SJCRH30 (cell line): ENCODE data around the gene BLVRA. TPM values are rescaled to one million over a fixed set of nuclear protein-coding genes. Genes with fewer than 3 reads are reported as not detected.

Experiments used
- DNase-seq, 2 experiments: peaks; one replicate each; pipeline ENCODE4 v3.0.0-alpha.2; 2015 to 2020
- H3K27ac ChIP-seq: fragments of 250-450 bp; sonication (Bioruptor Pico); 2 replicates; pipeline ENCODE4 v1.5.1; 2020; ENCODE audit warnings: mild to moderate bottlenecking, moderate library complexity
- H3K27me3 ChIP-seq: fragments of 250-450 bp; sonication (Bioruptor Pico); 2 replicates; pipeline ENCODE4 v1.5.1; 2020; ENCODE audit warnings: mild to moderate bottlenecking, moderate library complexity
- H3K36me3 ChIP-seq: fragments of 250-450 bp; sonication (Bioruptor Pico); 2 replicates; pipeline ENCODE4 v1.5.1; 2020; ENCODE audit warnings: mild to moderate bottlenecking, moderate library complexity
- H3K4me1 ChIP-seq: fragments of 250-450 bp; sonication (Bioruptor Pico); 2 replicates; pipeline ENCODE4 v1.5.1; 2020; ENCODE audit warnings: mild to moderate bottlenecking, moderate library complexity
- H3K4me3 ChIP-seq: fragments of 250-450 bp; sonication (Bioruptor Pico); 2 replicates; pipeline ENCODE4 v1.5.1; 2020; ENCODE audit warnings: mild to moderate bottlenecking, moderate library complexity
- H3K9me3 ChIP-seq: fragments of 250-450 bp; sonication (Bioruptor Pico); replicated peaks from 2 replicates; pipeline ENCODE4 v1.5.1; 2020; ENCODE audit warnings: mild to moderate bottlenecking, moderate library complexity
- total RNA-seq: library from RNA; depleted of rRNA; stranded (reverse); fragments of >200 nt; shearing (Covaris generic); gene quantifications from 2 replicates; pipeline ENCODE4 v1.2.3, GENCODE V29; 2014

BLVRA gene
- total RNA-seq, 1 experiment from 2014 or later, result 42.8 TPM

GRCh38 chr7:43758822-43759683 is 573 bp downstream of the BLVRA start:
- H3K4me1 ChIP-seq, result peaks cover 12% of the 10 kb centered on the region
- no peaks in the 10 kb centered on the region for H3K36me3 ChIP-seq
- H3K27me3 ChIP-seq, result no peaks in the 10 kb centered on the region
- H3K27ac ChIP-seq, result peak overlapping the region; percentile 29; the same call in 1 of the 2 replicates
- peak; percentile 67 to 72 for DNase-seq
- H3K4me3 ChIP-seq, result peak overlapping the region; percentile 78
- H3K9me3 ChIP-seq, result no peaks in the 10 kb centered on the region

DNA sequence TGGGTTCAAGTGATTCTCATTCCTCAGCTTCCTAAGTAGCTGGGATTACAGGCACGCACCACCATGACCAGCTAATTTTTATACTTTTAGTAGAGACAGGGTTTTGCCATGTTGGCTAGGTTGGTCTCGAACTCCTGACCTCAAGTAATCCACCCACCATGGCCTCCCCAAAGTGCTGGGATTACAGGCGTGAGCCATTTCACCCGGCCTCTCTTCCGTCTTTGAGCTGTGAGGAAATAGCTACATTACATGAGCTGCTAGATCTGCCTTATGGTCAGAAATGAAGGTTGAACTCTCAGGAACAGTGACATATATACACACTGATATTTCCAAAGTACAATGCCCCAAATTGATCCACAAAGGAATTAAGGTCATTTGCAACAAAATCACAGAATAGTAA is 2.4 kb downstream of the BLVRA start:
- Histone ChIP-seq H3K4me1 (peaks cover 12% of the 10 kb centered on the region), H3K27ac (no peak overlapping the region), H3K4me3 (no peak overlapping the region), H3K36me3 (no peaks in the 10 kb centered on the region), H3K27me3 (no peaks in the 10 kb centered on the region), H3K9me3 (no peaks in the 10 kb centered on the region)
- DNase-seq, result no peak

DNA sequence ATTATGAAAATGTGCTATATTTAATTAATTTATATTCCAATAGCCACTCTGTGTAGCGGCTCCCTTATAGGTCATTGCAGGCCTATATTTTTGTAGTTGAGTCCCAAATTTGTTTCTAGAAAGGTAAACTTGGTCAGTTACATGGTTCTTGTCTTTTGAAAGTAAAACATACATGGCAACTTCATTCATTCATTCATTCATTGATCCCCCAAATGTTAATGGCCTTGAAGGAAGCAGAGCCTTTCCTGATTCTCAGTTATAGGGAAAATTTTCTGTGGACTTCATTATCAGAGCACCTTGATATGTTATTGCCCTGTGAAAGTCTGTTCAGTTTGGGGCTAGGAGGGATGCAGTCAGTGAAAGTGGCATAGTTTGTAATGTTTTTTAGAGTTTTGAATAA is 2.9 kb downstream of the BLVRA start:
- Histone ChIP-seq H3K4me3 (no peak overlapping the region), H3K9me3 (no peaks in the 10 kb centered on the region), H3K27me3 (no peaks in the 10 kb centered on the region), H3K27ac (no peak overlapping the region), H3K4me1 (peaks cover 10% of the 10 kb centered on the region), H3K36me3 (no peaks in the 10 kb centered on the region)
- DNase-seq, result no peak

DNA sequence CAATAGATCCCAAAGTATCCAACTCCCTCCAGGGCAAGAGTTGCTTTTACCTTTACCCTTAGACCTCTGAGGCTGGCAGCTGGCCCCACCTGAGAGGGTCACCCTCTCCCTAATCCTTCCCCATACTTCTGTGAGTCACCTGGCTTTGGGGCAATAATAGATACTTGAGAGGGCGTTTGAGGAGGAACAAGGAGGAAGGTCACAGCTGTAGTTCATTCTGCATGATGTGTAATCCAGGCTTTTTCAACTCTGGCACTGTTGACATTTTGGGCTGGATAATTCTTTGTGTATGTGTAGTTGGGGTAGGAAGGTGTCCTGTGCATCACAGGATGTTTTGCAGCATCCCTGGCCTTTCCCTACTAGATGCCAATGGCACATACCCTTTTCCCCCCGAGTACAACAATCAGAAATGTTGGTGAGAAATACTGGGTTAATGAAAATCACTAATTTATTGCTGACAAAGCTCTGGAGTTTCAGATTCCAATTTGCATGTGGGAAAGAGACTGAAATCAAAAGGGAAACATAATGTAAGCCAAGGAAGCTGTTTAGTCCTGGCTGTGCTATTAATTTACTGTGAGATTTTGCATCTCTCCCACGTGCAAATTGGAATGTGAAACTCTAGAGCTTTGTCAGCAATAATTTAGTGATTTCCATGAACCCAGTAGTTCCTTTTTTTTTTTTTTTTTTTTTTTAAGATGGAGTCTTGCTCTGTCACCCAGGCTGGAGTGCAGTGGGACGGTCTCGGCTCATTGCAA is 3.6 kb downstream of the BLVRA start:
- no peak for DNase-seq
- H3K36me3 ChIP-seq, result no peaks in the 10 kb centered on the region
- H3K4me3 ChIP-seq, result no peak overlapping the region
- no peaks in the 10 kb centered on the region for H3K27me3 ChIP-seq
- no peak overlapping the region for H3K27ac ChIP-seq
- no peaks in the 10 kb centered on the region for H3K9me3 ChIP-seq
- H3K4me1 ChIP-seq, result peaks cover 5% of the 10 kb centered on the region; the same call in 1 of the 2 replicates

DNA sequence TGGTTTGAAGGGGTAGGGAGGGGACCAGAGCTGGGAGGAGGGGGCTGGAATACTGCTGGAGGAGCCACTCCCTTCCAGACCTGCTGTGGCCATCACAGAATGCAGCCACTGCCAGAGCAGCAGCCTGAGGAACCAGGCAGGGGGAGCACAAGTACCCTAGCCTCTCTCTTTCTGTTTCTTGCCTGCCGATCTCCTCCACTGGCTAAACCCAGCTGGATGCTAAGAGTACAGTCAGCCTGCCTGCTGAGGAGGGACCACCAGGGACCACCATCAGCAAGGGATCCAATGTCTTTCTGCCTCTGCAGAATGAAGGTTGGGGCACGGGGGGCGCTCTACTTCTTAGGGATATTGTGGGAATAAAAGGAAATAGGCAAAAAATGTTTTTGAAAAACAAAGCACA is 4.7 kb downstream of the BLVRA start:
- H3K4me3 ChIP-seq, result no peak overlapping the region
- H3K9me3 ChIP-seq, result no peaks in the 10 kb centered on the region
- H3K36me3 ChIP-seq, result no peaks in the 10 kb centered on the region
- H3K27ac ChIP-seq, result no peak overlapping the region
- H3K27me3 ChIP-seq, result no peaks in the 10 kb centered on the region
- H3K4me1 ChIP-seq, result peaks cover 5% of the 10 kb centered on the region; the same call in 1 of the 2 replicates
- DNase-seq, result no peak

- no peak for DNase-seq
- peaks cover 5% of the 10 kb centered on the region; the same call in 1 of the 2 replicates for H3K4me1 ChIP-seq
- no peaks in the 10 kb centered on the region for H3K27me3 ChIP-seq
- H3K9me3 ChIP-seq, result no peaks in the 10 kb centered on the region
- H3K36me3 ChIP-seq, result no peaks in the 10 kb centered on the region
- no peak overlapping the region for H3K4me3 ChIP-seq
- no peak overlapping the region for H3K27ac ChIP-seq
Measured at GRCh38 chr7:43764039-43764761, 5.7 kb downstream of the BLVRA start.

GRCh38 chr7:43764807-43765491 is 6.5 kb downstream of the BLVRA start:
- Histone ChIP-seq H3K27ac (no peak overlapping the region), H3K4me1 (no peaks in the 10 kb centered on the region), H3K27me3 (no peaks in the 10 kb centered on the region), H3K4me3 (no peak overlapping the region), H3K9me3 (no peaks in the 10 kb centered on the region), H3K36me3 (no peaks in the 10 kb centered on the region)
- no peak for DNase-seq

DNA sequence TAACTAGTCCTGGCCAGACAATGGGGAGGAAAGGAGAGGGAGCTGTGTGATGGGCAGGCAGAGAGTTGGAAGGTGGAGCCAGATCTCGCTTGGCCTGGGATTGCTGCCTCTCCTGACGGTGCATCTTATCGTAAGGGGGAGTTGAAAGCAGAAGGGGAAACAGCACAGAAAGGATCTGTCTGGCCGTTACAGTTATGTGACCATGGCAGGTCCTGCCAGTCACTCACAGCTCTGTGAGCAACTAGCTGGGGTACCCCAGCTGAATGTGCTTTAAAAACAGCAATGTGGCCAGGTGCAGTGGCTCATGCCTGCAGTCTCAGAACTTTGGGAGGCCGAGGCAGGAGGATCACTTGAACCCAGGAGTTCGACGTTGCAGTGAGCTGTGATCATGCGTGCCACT is 8.1 kb downstream of the BLVRA start:
- Histone ChIP-seq H3K27me3 (no peaks in the 10 kb centered on the region), H3K27ac (no peak overlapping the region), H3K4me3 (no peak overlapping the region), H3K36me3 (no peaks in the 10 kb centered on the region), H3K4me1 (no peaks in the 10 kb centered on the region), H3K9me3 (no peaks in the 10 kb centered on the region)
- no peak for DNase-seq

DNA sequence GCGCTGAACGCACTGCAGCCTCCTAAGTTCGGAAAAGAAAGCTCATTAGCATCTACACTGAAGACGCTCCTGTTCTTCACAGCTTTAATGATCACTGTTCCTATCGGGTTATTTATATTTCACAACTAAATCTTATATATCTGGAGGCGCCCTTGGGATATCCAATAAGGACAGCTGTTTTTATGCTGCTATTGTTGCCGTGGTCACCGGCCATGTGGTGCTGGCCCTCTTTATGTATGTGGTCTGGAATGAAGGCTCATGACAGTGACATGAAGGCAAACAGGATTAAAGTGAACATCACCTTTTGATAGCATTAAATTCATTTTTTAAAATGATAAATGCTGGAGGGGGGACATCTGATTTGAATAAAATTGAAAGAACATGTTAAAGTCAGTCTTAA is 8.8 kb downstream of the BLVRA start:
- Histone ChIP-seq H3K4me1 (no peaks in the 10 kb centered on the region), H3K9me3 (no peaks in the 10 kb centered on the region), H3K4me3 (no peak overlapping the region), H3K27ac (no peak overlapping the region), H3K36me3 (no peaks in the 10 kb centered on the region), H3K27me3 (no peaks in the 10 kb centered on the region)
- DNase-seq, result no peak

- no peak overlapping the region for H3K27ac ChIP-seq
- no peak for DNase-seq
- no peaks in the 10 kb centered on the region for H3K4me1 ChIP-seq
- H3K9me3 ChIP-seq, result no peaks in the 10 kb centered on the region
- no peaks in the 10 kb centered on the region for H3K27me3 ChIP-seq
- no peak overlapping the region for H3K4me3 ChIP-seq
- no peaks in the 10 kb centered on the region for H3K36me3 ChIP-seq
Measured at GRCh38 chr7:43768201-43768886, 9.9 kb downstream of the BLVRA start.

GRCh38 chr7:43768887-43769272 is 10.4 kb downstream of the BLVRA start:
- Histone ChIP-seq H3K4me1 (no peaks in the 10 kb centered on the region), H3K27ac (no peak overlapping the region), H3K4me3 (no peak overlapping the region), H3K36me3 (no peaks in the 10 kb centered on the region), H3K9me3 (0 out of 2 replicates have a peak, but pooled peaks cover 3% of the 10 kb centered on the region), H3K27me3 (no peaks in the 10 kb centered on the region)
- DNase-seq, result no peak

GRCh38 chr7:43769281-43769680 is 10.8 kb downstream of the BLVRA start:
- Histone ChIP-seq H3K4me3 (no peak overlapping the region), H3K27ac (no peak overlapping the region), H3K36me3 (no peaks in the 10 kb centered on the region), H3K27me3 (no peaks in the 10 kb centered on the region), H3K9me3 (0 out of 2 replicates have a peak, but pooled peaks cover 3% of the 10 kb centered on the region), H3K4me1 (no peaks in the 10 kb centered on the region)
- DNase-seq, result no peak

DNA sequence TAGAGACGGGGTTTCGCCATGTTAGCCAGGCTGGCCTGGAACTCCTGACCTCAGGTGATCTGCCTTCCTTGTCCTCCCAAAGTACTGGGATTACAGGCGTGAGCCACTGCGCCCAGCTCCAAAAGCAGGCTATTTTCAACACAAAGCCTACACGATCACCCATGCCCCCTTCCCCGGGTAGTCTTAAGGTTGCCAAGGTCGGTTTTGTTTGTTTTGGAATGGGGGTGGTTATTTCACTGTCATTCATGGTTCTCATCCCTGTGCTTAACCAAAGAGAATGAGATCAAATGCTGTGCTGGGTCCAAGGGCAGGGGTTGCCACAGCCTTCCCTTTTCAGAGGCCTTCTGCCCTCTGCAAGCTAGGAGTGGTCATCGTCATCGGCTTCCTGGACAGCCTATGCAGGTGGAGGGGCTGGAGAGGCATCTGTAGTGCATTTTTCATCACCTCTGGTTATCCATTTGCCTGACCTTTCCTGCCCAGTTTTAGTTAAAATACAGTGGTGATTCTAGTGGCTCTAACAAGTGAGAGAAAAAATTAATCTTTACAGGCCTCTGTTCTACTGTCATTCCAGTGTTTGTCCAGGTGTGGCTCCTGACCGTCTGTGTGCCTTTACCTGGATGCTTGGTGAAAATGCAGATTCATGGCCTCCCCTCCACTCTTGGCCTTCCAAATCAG is 11.4 kb downstream of the BLVRA start:
- no peak overlapping the region for H3K4me3 ChIP-seq
- 0 out of 2 replicates have a peak, but pooled peaks cover 3% of the 10 kb centered on the region for H3K9me3 ChIP-seq
- no peak for DNase-seq
- H3K36me3 ChIP-seq, result no peaks in the 10 kb centered on the region
- no peak overlapping the region for H3K27ac ChIP-seq
- H3K4me1 ChIP-seq, result no peaks in the 10 kb centered on the region
- no peaks in the 10 kb centered on the region for H3K27me3 ChIP-seq
